ENCODE measurements around the gene SETD3.

DNA sequence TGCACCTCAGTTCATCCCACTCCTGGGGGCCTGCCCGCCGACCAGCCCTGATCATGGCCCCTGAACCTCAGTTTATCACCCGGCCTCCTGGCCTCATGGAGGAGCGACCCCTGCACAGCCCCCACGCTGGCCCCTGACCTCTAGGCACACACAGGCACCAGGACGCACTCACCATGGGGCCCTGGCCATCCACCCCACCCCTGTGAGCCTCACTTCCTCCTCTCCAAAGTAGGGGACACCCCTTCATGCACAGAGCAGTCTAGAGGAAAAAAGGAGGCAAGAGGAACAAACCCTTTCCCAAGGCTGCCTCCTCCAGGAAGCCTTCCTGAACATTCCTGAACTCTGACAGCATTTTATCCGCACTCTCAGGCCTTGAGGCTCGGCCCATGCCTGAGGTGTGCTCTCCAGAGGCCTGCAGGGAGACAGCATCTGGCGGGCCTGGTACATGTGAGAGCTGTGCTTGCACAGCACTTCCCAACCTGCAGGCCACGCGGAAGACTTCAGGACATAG lies 40.0 kb upstream of the SETD3 start:
- TF ChIP-seq GATA3 (IDR thresholded peaks at IDR 0.05; ENCODE audit: low read depth, low read length) (no peak), GATA2 (IDR thresholded peaks at IDR 0.05; ENCODE audit: low read depth, low read length) (no peak)

Measured in SH-SY5Y (cell line).